Measurements from ENCODE around the gene CAMK1G. TPM values are rescaled to one million over a fixed set of nuclear protein-coding genes. Genes with fewer than 3 reads are reported as not detected.

CAMK1G gene
- total and polyA plus RNA-seq, 4 donors = 0.63 to 0.72 TPM; not detected in 2

DNA sequence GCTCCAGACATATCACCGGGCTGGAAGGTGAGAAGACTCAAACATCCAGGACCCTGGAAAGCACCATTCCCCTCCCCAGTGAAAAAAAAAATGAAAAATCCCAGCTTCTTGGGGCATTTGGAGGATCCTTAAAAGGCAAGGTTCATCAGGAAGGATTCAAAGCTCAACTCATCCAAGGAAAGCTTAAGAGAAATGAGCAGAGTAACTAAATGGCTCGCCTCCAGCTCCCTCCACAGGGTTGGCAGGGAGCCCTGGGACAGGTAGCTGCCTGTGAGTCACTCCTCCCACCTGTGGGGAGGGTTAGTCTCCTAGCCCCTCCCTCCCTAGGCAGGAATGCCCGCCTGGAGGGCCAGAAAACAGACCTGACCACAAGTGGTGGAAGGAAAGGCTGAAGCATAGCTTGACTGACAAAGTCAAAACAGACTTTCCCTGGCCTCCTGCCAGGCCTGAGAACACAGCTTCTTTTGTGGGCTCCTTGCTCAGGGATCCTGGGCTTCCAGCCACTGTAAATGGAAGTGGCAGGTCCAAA lies 69.4 kb downstream of the CAMK1G start:
- intact Hi-C loops (cut with DNase I) = no loop called here
- Histone ChIP-seq H3K27me3 (ENCODE audit: control insufficient read depth in 1 of 2, insufficient read depth in 2 of 2, low read length in 1 of 2) (no peaks in the 10 kb centered on the region), H3K9me3 (ENCODE audit: control insufficient read depth, low read length) (no peaks in the 10 kb centered on the region), H3K36me3 (ENCODE audit: control insufficient read depth in 1 of 2, insufficient read depth in 2 of 2, low read length in 1 of 2) (no peaks in the 10 kb centered on the region), H3K4me3 (ENCODE audit: low read length in 2 of 2) (no peak overlapping the region), H3K4me1 (ENCODE audit: control insufficient read depth in 1 of 2, insufficient read depth in 2 of 2, low read length in 2 of 2) (no peaks in the 10 kb centered on the region), H3K27ac (ENCODE audit: low read depth in 1 of 2, low read length in 2 of 2) (no peak overlapping the region)
- DNase-seq = peak; percentile 82
- 32 to 44% methylated on average over 3 of the region's 3 CpGs for WGBS, 2 donors
- ATAC-seq (ENCODE audit: low FRiP score) = no peak

DNA sequence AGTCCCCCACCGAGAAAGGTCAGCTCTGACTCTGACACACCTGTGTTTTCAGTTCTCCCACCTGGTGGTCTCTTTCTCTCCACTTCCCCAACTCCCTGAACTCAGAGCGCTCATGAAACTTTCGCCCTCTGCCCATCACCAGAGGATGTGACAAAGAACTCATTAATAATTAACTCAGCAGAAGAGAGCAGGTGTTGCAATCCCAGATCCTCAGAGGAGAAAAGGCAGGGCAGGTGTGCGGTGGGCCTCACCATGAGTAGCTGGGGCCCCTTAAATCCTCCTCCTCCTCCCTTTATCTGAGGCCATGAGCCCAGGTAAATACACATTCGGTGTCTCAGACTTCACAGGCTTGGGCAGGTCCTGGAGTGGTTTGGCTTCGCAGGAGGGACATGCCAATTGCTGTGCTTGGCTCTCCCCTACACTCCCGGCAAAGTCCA lies 70.4 kb downstream of the CAMK1G start:
- H3K36me3 ChIP-seq (ENCODE audit: control insufficient read depth in 1 of 2, insufficient read depth in 2 of 2, low read length in 1 of 2) = no peaks in the 10 kb centered on the region
- H3K4me3 ChIP-seq (ENCODE audit: low read length in 2 of 2) = no peak overlapping the region
- no peak for DNase-seq
- H3K27ac ChIP-seq (ENCODE audit: low read depth in 1 of 2, low read length in 2 of 2) = no peak overlapping the region
- intact Hi-C loops (cut with DNase I) = no loop called here
- no peaks in the 10 kb centered on the region for H3K4me1 ChIP-seq (ENCODE audit: control insufficient read depth in 1 of 2, insufficient read depth in 2 of 2, low read length in 2 of 2)
- 95% methylated on average over 7 of the region's 7 CpGs for WGBS, 2 donors
- ATAC-seq (ENCODE audit: low FRiP score) = no peak
- no peaks in the 10 kb centered on the region for H3K27me3 ChIP-seq (ENCODE audit: control insufficient read depth in 1 of 2, insufficient read depth in 2 of 2, low read length in 1 of 2)
- no peaks in the 10 kb centered on the region for H3K9me3 ChIP-seq (ENCODE audit: control insufficient read depth, low read length)

DNA sequence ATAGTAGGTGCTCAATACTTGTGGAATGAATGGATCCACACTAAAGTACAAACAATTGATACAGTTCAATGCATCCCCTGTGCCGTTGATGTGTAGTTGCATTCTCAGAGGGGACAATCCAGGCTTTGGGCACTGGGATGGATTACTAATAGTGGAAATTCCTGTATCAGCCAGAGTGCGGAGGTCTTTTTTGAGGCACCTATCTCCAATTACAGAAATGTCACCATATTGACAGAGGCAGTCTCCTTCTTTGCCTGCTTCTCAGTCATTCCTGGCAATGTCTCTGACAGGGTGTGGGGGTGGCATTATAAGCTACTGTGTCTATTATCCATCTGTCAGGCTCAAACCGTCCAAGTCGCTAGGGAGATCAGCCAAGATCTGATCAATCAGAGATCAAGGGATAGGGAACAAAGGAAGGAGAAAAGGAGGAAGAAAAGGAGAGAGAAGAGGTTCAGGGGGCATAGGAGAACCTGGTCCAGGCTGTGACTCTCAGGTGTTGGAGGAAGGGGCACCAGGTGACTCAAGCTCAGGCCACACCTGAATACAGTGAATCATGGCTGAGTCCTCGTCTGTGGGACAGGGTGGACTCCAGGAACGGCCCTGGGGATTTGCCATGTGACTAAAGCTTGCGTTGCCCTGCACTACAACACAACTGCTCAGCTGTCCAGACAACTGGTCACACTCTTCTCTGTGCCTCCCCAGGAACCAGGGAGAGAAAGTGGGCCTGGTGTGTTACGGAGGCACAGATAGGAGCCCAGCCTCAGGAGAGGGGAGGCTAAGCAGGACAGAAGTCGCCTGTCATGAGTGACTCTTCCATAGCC lies 72.1 kb downstream of the CAMK1G start:
- Histone ChIP-seq H3K4me3 (ENCODE audit: low read length in 2 of 2) (no peak overlapping the region), H3K9me3 (ENCODE audit: control insufficient read depth, low read length) (no peaks in the 10 kb centered on the region), H3K4me1 (ENCODE audit: control insufficient read depth in 1 of 2, insufficient read depth in 2 of 2, low read length in 2 of 2) (no peaks in the 10 kb centered on the region), H3K27ac (ENCODE audit: low read depth in 1 of 2, low read length in 2 of 2) (no peak overlapping the region), H3K36me3 (ENCODE audit: control insufficient read depth in 1 of 2, insufficient read depth in 2 of 2, low read length in 1 of 2) (no peaks in the 10 kb centered on the region), H3K27me3 (ENCODE audit: control insufficient read depth in 1 of 2, insufficient read depth in 2 of 2, low read length in 1 of 2) (no peaks in the 10 kb centered on the region)
- intact Hi-C loops (cut with DNase I) = no loop called here
- DNase-seq (no peak), ATAC-seq (ENCODE audit: low FRiP score) (no peak)
- WGBS, 2 donors = 89 to 92% methylated on average over 9 of the region's 9 CpGs

DNA sequence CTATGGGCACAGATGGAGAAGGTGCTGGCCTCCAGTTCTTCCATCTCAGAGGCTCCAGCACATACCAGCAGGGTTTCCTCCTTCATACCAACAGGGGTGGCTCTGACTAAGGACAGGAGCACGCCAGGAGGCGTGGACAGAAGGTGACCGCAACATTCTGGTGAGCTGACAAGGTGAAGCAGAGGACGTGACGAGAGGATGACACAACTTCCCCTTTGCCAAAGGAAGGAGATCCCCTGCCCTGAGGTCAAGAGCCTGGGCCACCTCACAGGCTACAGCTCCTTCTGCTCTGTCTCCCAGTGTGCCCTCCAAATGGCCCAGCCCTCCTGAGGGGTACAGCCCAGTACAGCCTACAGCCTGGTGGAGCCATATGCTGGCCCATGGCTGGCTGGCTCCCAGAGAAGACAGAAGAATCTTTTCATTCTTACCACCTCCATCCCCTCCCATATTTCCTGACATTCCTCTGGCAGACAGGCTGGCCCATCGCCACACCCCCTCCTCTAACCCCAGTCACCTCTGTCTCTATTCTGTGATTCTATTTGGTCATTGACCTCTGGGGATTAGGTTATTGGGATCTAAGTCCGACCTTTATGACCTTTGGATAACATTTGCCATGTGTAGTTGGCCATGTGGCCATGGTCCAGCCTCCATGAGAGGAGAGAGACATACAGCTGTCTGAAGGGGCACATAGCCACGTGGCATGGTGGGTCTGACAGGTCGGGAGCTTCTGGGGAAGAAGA lies 73.8 kb downstream of the CAMK1G start:
- no peak overlapping the region for H3K4me3 ChIP-seq (ENCODE audit: low read length in 2 of 2)
- WGBS, 2 donors = 84 to 90% methylated on average over 9 of the region's 9 CpGs
- ATAC-seq (ENCODE audit: low FRiP score) = no peak

DNA sequence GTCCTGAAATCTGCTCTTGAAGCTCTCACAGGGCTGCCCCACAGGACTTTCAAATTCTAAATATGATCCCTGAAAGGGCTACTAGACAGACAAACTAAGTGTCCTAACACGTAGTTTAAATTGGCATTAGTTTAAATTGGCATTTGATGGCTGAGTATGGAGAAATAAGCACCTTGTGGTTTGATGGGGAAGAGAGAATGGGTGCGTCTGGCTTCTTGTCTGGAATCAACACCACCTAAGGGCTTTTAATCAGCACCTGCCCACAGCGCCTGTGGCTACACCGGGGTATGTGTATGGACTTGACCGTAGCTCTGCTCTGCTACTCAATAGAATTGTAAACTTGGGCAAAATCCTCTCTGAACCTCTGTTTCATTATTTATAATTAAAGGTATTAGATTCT lies 74.4 kb downstream of the CAMK1G start:
- Histone ChIP-seq H3K4me3 (ENCODE audit: low read length in 2 of 2) (no peak overlapping the region), H3K36me3 (ENCODE audit: control insufficient read depth in 1 of 2, insufficient read depth in 2 of 2, low read length in 1 of 2) (no peaks in the 10 kb centered on the region), H3K4me1 (ENCODE audit: control insufficient read depth in 1 of 2, insufficient read depth in 2 of 2, low read length in 2 of 2) (no peaks in the 10 kb centered on the region), H3K27ac (ENCODE audit: low read depth in 1 of 2, low read length in 2 of 2) (no peak overlapping the region), H3K9me3 (ENCODE audit: control insufficient read depth, low read length) (no peaks in the 10 kb centered on the region), H3K27me3 (ENCODE audit: control insufficient read depth in 1 of 2, insufficient read depth in 2 of 2, low read length in 1 of 2) (no peaks in the 10 kb centered on the region)
- 59 to 95% methylated on average over 5 of the region's 5 CpGs for WGBS, 2 donors
- DNase-seq (no peak), ATAC-seq (ENCODE audit: low FRiP score) (no peak)
- intact Hi-C loops (cut with DNase I) = no loop called here

More for the DNA sequence above, 73.8 kb downstream of the CAMK1G start:
- no peaks in the 10 kb centered on the region for H3K4me1 ChIP-seq (ENCODE audit: control insufficient read depth in 1 of 2, insufficient read depth in 2 of 2, low read length in 2 of 2)
- DNase-seq = no peak
- no peaks in the 10 kb centered on the region for H3K9me3 ChIP-seq (ENCODE audit: control insufficient read depth, low read length)
- intact Hi-C loops (cut with DNase I) = no loop called here
- no peaks in the 10 kb centered on the region for H3K36me3 ChIP-seq (ENCODE audit: control insufficient read depth in 1 of 2, insufficient read depth in 2 of 2, low read length in 1 of 2)
- no peak overlapping the region for H3K27ac ChIP-seq (ENCODE audit: low read depth in 1 of 2, low read length in 2 of 2)
- no peaks in the 10 kb centered on the region for H3K27me3 ChIP-seq (ENCODE audit: control insufficient read depth in 1 of 2, insufficient read depth in 2 of 2, low read length in 1 of 2)

DNA sequence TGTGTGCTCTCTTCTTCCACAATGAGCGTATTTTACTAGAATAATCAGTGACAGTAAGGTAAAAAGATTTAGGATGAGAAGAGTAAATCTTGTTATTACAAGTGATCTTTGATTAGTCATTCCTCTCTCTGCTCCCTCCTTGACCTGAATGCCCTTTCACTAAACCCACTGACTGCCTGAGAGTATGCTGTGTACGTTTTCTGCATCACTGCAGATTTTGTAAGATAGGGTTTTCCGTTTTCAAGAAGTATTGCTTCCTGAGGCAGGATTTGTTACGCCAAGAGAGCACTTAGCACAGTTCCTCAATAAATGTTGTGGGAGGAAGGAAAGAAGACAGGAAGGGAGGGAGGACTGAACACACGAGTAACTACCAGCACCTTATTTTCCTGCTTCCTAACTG lies 76.4 kb downstream of the CAMK1G start:
- no peaks in the 10 kb centered on the region for H3K36me3 ChIP-seq (ENCODE audit: control insufficient read depth in 1 of 2, insufficient read depth in 2 of 2, low read length in 1 of 2)
- H3K27ac ChIP-seq (ENCODE audit: low read depth in 1 of 2, low read length in 2 of 2) = no peak overlapping the region
- 73 to 75% methylated on average over 5 of the region's 5 CpGs for WGBS, 2 donors
- H3K4me1 ChIP-seq (ENCODE audit: control insufficient read depth in 1 of 2, insufficient read depth in 2 of 2, low read length in 2 of 2) = no peaks in the 10 kb centered on the region
- H3K27me3 ChIP-seq (ENCODE audit: control insufficient read depth in 1 of 2, insufficient read depth in 2 of 2, low read length in 1 of 2) = no peaks in the 10 kb centered on the region
- no peaks in the 10 kb centered on the region for H3K9me3 ChIP-seq (ENCODE audit: control insufficient read depth, low read length)
- ATAC-seq (ENCODE audit: low FRiP score) = no peak
- no peak for DNase-seq
- H3K4me3 ChIP-seq (ENCODE audit: low read length in 2 of 2) = no peak overlapping the region
- intact Hi-C loops (cut with DNase I) = no loop called here

DNA sequence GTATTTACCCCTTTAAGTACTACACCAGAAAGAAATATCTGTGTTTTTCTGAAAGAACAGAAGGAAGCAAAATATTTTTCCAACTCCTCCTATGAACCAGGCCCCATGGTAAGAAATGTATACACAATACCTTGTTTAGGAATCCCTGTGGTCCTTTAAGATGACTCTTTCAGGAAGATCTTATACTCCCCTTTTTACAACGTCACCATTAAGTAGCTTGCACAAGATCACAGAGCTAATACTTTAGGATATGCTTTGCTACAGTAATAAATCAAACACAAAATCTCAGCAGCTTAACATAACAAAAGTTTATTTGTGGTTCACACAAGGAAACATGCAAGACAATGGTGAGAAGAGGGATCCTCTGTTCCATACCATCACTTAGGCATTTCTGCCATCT lies 77.6 kb downstream of the CAMK1G start:
- H3K9me3 ChIP-seq (ENCODE audit: control insufficient read depth, low read length) = no peaks in the 10 kb centered on the region
- H3K36me3 ChIP-seq (ENCODE audit: control insufficient read depth in 1 of 2, insufficient read depth in 2 of 2, low read length in 1 of 2) = no peaks in the 10 kb centered on the region
- H3K27ac ChIP-seq (ENCODE audit: low read depth in 1 of 2, low read length in 2 of 2) = no peak overlapping the region
- no peaks in the 10 kb centered on the region for H3K4me1 ChIP-seq (ENCODE audit: control insufficient read depth in 1 of 2, insufficient read depth in 2 of 2, low read length in 2 of 2)
- no peak overlapping the region for H3K4me3 ChIP-seq (ENCODE audit: low read length in 2 of 2)
- no peaks in the 10 kb centered on the region for H3K27me3 ChIP-seq (ENCODE audit: control insufficient read depth in 1 of 2, insufficient read depth in 2 of 2, low read length in 1 of 2)
- DNase-seq (no peak), ATAC-seq (ENCODE audit: low FRiP score) (no peak)
- intact Hi-C loops (cut with DNase I) = no loop called here
- WGBS, 2 donors = 87 to 92% methylated on average over 1 of the region's 1 CpG

DNA sequence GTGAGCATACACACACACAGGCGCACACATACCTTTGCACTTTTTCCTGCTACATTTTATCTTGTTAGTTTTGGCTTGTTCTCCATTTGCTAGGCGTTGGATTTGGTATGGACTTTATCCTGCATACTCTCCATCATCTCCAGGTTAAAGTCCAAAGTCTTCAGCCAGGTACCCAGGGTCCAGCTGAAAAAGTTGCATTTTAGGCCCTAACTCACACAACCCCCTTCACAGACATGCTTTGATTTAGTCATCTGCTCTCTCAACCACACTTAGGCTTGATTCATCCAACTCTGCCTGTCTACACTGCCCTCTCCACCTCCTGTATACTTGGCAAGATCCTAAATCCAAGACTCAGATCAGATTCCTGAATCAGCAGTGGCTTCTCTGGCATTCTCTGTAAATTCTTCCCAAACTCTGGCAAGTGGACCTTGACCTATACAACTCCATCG lies 79.4 kb downstream of the CAMK1G start:
- H3K9me3 ChIP-seq (ENCODE audit: control insufficient read depth, low read length) = no peaks in the 10 kb centered on the region
- intact Hi-C loops (cut with DNase I) = no loop called here
- no peak overlapping the region for H3K4me3 ChIP-seq (ENCODE audit: low read length in 2 of 2)
- H3K4me1 ChIP-seq (ENCODE audit: control insufficient read depth in 1 of 2, insufficient read depth in 2 of 2, low read length in 2 of 2) = no peaks in the 10 kb centered on the region
- WGBS, 2 donors = 80 to 85% methylated on average over 3 of the region's 3 CpGs
- DNase-seq = no peak
- ATAC-seq (ENCODE audit: low FRiP score) = no peak
- H3K36me3 ChIP-seq (ENCODE audit: control insufficient read depth in 1 of 2, insufficient read depth in 2 of 2, low read length in 1 of 2) = no peaks in the 10 kb centered on the region
- no peaks in the 10 kb centered on the region for H3K27me3 ChIP-seq (ENCODE audit: control insufficient read depth in 1 of 2, insufficient read depth in 2 of 2, low read length in 1 of 2)
- no peak overlapping the region for H3K27ac ChIP-seq (ENCODE audit: low read depth in 1 of 2, low read length in 2 of 2)
